ENCODE measurements around the gene RPLP1. TPM values are rescaled to one million over a fixed set of nuclear protein-coding genes. Genes with fewer than 3 reads are reported as not detected.

Gene RPLP1
- total RNA-seq, 1 donor from 2014 or later: 1,115 TPM

DNA sequence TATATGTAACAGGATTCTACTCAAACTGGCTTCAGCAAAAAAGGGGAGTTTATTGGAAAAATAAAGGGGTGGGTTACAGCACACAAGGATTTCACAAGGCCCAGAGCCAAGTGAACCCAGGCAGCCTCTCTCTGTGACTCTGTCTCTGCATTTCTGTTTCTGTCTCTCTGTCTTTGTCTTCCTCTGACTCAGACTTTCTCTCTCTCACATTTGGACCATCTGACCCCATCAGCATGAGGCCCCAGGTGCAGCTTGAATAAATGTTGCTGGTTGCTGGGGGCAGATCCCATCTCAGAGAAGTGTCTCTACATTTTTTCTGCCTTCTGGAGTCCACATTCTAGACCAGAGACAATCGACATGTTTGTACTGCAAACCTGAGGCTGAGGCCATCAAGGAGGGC is 45.0 kb downstream of the RPLP1 start:
- Mint-ChIP-seq H3K9me3 (ENCODE audit: low read depth) (no peaks in the 10 kb centered on the region), H3K36me3 (ENCODE audit: insufficient read depth) (no peaks in the 10 kb centered on the region), H3K27me3 (peaks cover 60% of the 10 kb centered on the region), H3K4me3 (ENCODE audit: low read depth) (no peak overlapping the region), H3K27ac (no peak overlapping the region), H3K4me1 (ENCODE audit: low read depth) (peaks cover 4% of the 10 kb centered on the region)
- TF ChIP-seq, protein P1, sequence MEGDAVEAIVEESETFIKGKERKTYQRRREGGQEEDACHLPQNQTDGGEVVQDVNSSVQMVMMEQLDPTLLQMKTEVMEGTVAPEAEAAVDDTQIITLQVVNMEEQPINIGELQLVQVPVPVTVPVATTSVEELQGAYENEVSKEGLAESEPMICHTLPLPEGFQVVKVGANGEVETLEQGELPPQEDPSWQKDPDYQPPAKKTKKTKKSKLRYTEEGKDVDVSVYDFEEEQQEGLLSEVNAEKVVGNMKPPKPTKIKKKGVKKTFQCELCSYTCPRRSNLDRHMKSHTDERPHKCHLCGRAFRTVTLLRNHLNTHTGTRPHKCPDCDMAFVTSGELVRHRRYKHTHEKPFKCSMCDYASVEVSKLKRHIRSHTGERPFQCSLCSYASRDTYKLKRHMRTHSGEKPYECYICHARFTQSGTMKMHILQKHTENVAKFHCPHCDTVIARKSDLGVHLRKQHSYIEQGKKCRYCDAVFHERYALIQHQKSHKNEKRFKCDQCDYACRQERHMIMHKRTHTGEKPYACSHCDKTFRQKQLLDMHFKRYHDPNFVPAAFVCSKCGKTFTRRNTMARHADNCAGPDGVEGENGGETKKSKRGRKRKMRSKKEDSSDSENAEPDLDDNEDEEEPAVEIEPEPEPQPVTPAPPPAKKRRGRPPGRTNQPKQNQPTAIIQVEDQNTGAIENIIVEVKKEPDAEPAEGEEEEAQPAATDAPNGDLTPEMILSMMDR (IDR thresholded peaks at IDR 0.05; ENCODE audit: unreplicated experiment): no peak
- DNase-seq (ENCODE audit: low spot score, unreplicated experiment): no peak

DNA sequence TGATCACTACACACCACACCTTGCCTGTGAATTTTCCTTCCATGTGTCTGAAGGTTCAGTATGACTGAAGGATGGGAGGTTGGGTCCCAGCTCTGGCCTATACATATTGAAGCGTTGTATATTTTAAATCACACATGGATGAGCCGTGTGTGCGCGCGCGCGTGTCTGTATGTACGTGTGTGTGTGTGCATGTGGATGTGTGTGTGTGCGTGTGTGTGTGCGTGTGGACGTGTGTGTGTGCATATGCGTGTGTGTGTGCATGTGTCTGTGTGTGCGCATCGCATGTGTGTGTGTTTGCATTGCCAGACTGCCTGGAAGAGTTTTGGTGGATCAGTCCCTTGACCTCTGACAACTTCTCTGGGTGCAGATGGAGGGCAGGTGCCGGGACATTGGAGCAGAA is 45.7 kb downstream of the RPLP1 start:
- Mint-ChIP-seq H3K36me3 (ENCODE audit: insufficient read depth) (no peaks in the 10 kb centered on the region), H3K27me3 (peaks cover 65% of the 10 kb centered on the region), H3K9me3 (ENCODE audit: low read depth) (no peaks in the 10 kb centered on the region), H3K4me1 (ENCODE audit: low read depth) (peaks cover 4% of the 10 kb centered on the region), H3K4me3 (ENCODE audit: low read depth) (no peak overlapping the region), H3K27ac (no peak overlapping the region)
- TF ChIP-seq, protein P1 (IDR thresholded peaks at IDR 0.05; ENCODE audit: unreplicated experiment): no peak
- DNase-seq (ENCODE audit: low spot score, unreplicated experiment): no peak

DNA sequence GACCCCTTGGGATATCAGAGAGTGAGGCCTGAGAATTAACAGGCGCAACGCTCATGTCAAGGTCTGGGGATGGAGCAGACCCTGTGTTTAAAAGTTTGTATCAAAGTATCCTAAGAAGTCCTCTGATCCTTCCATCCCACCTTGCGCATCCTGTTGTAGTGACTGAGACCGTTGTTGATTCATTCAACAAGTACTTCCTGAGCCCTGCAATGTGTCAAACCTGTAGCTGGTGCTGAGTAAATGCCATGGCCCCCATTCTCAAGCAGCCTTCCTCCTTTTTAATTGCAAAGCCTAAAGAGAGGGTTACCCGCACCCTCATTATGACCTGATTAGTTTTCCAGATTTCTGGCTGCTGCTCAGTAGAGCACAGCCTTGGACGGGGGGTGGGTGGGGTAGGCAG is 46.4 kb downstream of the RPLP1 start:
- Mint-ChIP-seq H3K27ac (no peak overlapping the region), H3K9me3 (ENCODE audit: low read depth) (no peaks in the 10 kb centered on the region), H3K4me3 (ENCODE audit: low read depth) (no peak overlapping the region), H3K36me3 (ENCODE audit: insufficient read depth) (no peaks in the 10 kb centered on the region), H3K27me3 (peaks cover 66% of the 10 kb centered on the region), H3K4me1 (ENCODE audit: low read depth) (peaks cover 4% of the 10 kb centered on the region)
- TF ChIP-seq, protein P1 (IDR thresholded peaks at IDR 0.05; ENCODE audit: unreplicated experiment): no peak
- no peak for DNase-seq (ENCODE audit: low spot score, unreplicated experiment)

DNA sequence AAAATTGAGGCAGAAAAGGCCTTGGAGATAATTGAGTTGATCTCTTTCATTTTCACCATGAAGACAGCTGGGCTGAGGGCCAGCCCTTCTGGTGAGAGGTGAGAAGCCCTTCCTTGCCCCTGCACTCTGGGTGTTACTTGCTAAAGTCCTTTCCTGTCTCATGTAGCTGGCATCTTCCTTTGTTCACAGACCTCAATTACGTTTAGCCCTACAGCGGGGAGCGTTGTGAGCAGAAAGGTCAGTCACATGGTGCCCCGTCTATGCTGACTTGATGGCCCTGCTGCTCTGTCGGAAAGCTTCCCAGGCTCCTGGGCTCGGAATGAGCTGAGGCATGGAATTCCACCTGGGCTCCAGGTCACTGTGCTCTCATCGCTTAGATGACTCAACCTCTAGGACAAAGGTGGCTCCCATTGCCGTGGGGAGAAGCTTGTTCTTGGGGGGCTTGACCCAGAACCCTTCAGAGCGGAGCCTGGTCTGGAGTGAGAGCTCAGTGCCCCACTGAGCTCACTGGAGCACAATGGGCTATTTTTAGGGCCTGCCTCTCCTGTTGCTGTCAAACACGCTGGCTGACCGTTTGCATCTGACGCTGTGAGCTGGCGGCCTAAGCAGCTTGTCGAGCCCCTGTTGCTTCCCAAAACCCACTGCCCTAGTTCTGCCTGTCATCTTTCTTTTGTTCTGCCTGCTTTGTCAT is 47.0 kb downstream of the RPLP1 start:
- Mint-ChIP-seq H3K9me3 (ENCODE audit: low read depth) (no peaks in the 10 kb centered on the region), H3K36me3 (ENCODE audit: insufficient read depth) (no peaks in the 10 kb centered on the region), H3K4me1 (ENCODE audit: low read depth) (peaks cover 7% of the 10 kb centered on the region), H3K4me3 (ENCODE audit: low read depth) (no peak overlapping the region), H3K27ac (no peak overlapping the region), H3K27me3 (peaks cover 70% of the 10 kb centered on the region)
- DNase-seq (ENCODE audit: low spot score, unreplicated experiment): no peak
- TF ChIP-seq, protein P1 (IDR thresholded peaks at IDR 0.05; ENCODE audit: unreplicated experiment): no peak

DNA sequence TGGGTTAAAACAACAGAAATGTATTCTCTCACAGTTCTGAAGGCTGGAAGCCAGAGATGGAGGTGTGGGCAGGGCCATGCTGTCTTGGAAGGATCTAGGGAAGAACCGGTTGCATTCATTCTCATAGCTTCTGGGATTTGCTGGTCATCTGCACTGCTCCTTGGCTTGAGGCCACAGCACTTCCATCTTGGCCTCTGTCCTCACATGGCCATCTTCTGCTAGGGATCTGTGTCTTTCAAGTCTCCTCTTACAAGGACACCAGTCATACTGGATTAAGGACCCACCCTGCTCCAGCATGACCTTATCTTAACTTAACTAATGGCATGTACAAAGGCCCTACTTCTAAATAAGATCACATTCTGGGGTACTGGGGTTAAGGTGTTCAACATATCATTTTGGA is 47.7 kb downstream of the RPLP1 start:
- Mint-ChIP-seq H3K4me3 (ENCODE audit: low read depth) (no peak overlapping the region), H3K27ac (no peak overlapping the region), H3K9me3 (ENCODE audit: low read depth) (no peaks in the 10 kb centered on the region), H3K36me3 (ENCODE audit: insufficient read depth) (no peaks in the 10 kb centered on the region), H3K4me1 (ENCODE audit: low read depth) (peaks cover 10% of the 10 kb centered on the region), H3K27me3 (peaks cover 70% of the 10 kb centered on the region)
- TF ChIP-seq, protein P1 (IDR thresholded peaks at IDR 0.05; ENCODE audit: unreplicated experiment): no peak
- no peak for DNase-seq (ENCODE audit: low spot score, unreplicated experiment)
